Stimulated activated memory B cell treated with anti-CD40 and anti-IgM and Interleukin-4, amounts not matched to agents 10 μg/mL and 1 μg/mL and 100 μg/mL, for 72 hours (primary cell): Measurements from ENCODE around the gene SH3GL1.

Experiments used
- ATAC-seq: fragments of 150-1000 bp; cut with Tn5 transposase; 2 replicates; pipeline ENCODE4 v1.10.0; 2021
- H3K27ac Mint-ChIP-seq: one replicate; pipeline ENCODE4 v1.8.0; 2022; ENCODE audit warnings: mild to moderate bottlenecking, mixed read lengths
- H3K27me3 Mint-ChIP-seq: one replicate; pipeline ENCODE4 v1.8.0; 2022; ENCODE audit warnings: mixed read lengths
- H3K36me3 Mint-ChIP-seq: one replicate; pipeline ENCODE4 v1.8.0; 2022; ENCODE audit warnings: mixed read lengths
- H3K4me1 Mint-ChIP-seq: one replicate; pipeline ENCODE4 v1.8.0; 2022; ENCODE audit warnings: mixed read lengths
- H3K4me3 Mint-ChIP-seq: one replicate; pipeline ENCODE4 v1.8.0; 2022; ENCODE audit warnings: mild to moderate bottlenecking, moderate library complexity, mixed read lengths
- H3K9me3 Mint-ChIP-seq: one replicate; pipeline ENCODE4 v1.8.0; 2022; ENCODE audit warnings: mixed read lengths

The SH3GL1 gene

GRCh38 chr19:4368128-4368820 lies 32.1 kb downstream of the SH3GL1 start:
- H3K27me3 Mint-ChIP-seq, result no peaks in the 10 kb centered on the region
- peak overlapping the region; percentile 47 for H3K4me3 Mint-ChIP-seq
- no peaks in the 10 kb centered on the region for H3K9me3 Mint-ChIP-seq
- H3K4me1 Mint-ChIP-seq, result peaks cover 57% of the 10 kb centered on the region
- peak overlapping the region; percentile 96 for H3K27ac Mint-ChIP-seq
- peaks cover 19% of the 10 kb centered on the region for H3K36me3 Mint-ChIP-seq
- ATAC-seq, result peak; percentile 1

GRCh38 chr19:4367781-4368127 lies 32.6 kb downstream of the SH3GL1 start:
- Mint-ChIP-seq H3K27me3 (no peaks in the 10 kb centered on the region), H3K36me3 (peaks cover 22% of the 10 kb centered on the region), H3K27ac (peak overlapping the region; percentile 96), H3K4me3 (peak overlapping the region; percentile 13), H3K4me1 (peaks cover 53% of the 10 kb centered on the region), H3K9me3 (no peaks in the 10 kb centered on the region)
- peak; percentile 7 for ATAC-seq

GRCh38 chr19:4367336-4367723 lies 33.0 kb downstream of the SH3GL1 start:
- Mint-ChIP-seq H3K27me3 (no peaks in the 10 kb centered on the region), H3K36me3 (peaks cover 22% of the 10 kb centered on the region), H3K27ac (peak overlapping the region; percentile 96), H3K9me3 (no peaks in the 10 kb centered on the region), H3K4me1 (peaks cover 49% of the 10 kb centered on the region), H3K4me3 (no peak overlapping the region)
- no peak for ATAC-seq

GRCh38 chr19:4366666-4367335 lies 33.5 kb downstream of the SH3GL1 start:
- ATAC-seq, result no peak
- Mint-ChIP-seq H3K9me3 (no peaks in the 10 kb centered on the region), H3K27me3 (no peaks in the 10 kb centered on the region), H3K36me3 (peaks cover 27% of the 10 kb centered on the region), H3K4me3 (no peak overlapping the region), H3K4me1 (peaks cover 44% of the 10 kb centered on the region), H3K27ac (peak overlapping the region; percentile 23)

- Mint-ChIP-seq H3K9me3 (no peaks in the 10 kb centered on the region), H3K36me3 (peaks cover 25% of the 10 kb centered on the region), H3K27ac (peak overlapping the region; percentile 23), H3K4me1 (peaks cover 38% of the 10 kb centered on the region), H3K27me3 (no peaks in the 10 kb centered on the region), H3K4me3 (no peak overlapping the region)
- no peak for ATAC-seq
Observed at GRCh38 chr19:4365791-4366665, 34.3 kb downstream of the SH3GL1 start.

- Mint-ChIP-seq H3K27ac (peak overlapping the region; percentile 23), H3K9me3 (no peaks in the 10 kb centered on the region), H3K4me1 (peaks cover 38% of the 10 kb centered on the region), H3K36me3 (peaks cover 29% of the 10 kb centered on the region), H3K4me3 (no peak overlapping the region), H3K27me3 (no peaks in the 10 kb centered on the region)
- ATAC-seq, result no peak
Observed at GRCh38 chr19:4365341-4365740, 35.0 kb downstream of the SH3GL1 start.

GRCh38 chr19:4363571-4364304 lies 36.6 kb downstream of the SH3GL1 start:
- H3K36me3 Mint-ChIP-seq, result peaks cover 36% of the 10 kb centered on the region
- no peak overlapping the region for H3K4me3 Mint-ChIP-seq
- H3K27me3 Mint-ChIP-seq, result no peaks in the 10 kb centered on the region
- no peaks in the 10 kb centered on the region for H3K9me3 Mint-ChIP-seq
- no peak for ATAC-seq
- H3K27ac Mint-ChIP-seq, result peak overlapping the region; percentile 63
- peaks cover 25% of the 10 kb centered on the region for H3K4me1 Mint-ChIP-seq

- ATAC-seq, result peak; percentile 14
- H3K4me1 Mint-ChIP-seq, result peaks cover 18% of the 10 kb centered on the region
- peak overlapping the region; percentile 63 for H3K27ac Mint-ChIP-seq
- no peak overlapping the region for H3K4me3 Mint-ChIP-seq
- no peaks in the 10 kb centered on the region for H3K27me3 Mint-ChIP-seq
- no peaks in the 10 kb centered on the region for H3K9me3 Mint-ChIP-seq
- H3K36me3 Mint-ChIP-seq, result peaks cover 38% of the 10 kb centered on the region
Observed at GRCh38 chr19:4362831-4363545, 37.4 kb downstream of the SH3GL1 start.

GRCh38 chr19:4362101-4362828 lies 38.1 kb downstream of the SH3GL1 start:
- Mint-ChIP-seq H3K36me3 (peaks cover 38% of the 10 kb centered on the region), H3K27me3 (no peaks in the 10 kb centered on the region), H3K4me3 (peak overlapping the region; percentile 7), H3K27ac (no peak overlapping the region), H3K4me1 (peaks cover 11% of the 10 kb centered on the region), H3K9me3 (no peaks in the 10 kb centered on the region)
- ATAC-seq, result no peak

GRCh38 chr19:4361152-4362046 lies 38.9 kb downstream of the SH3GL1 start:
- no peaks in the 10 kb centered on the region for H3K9me3 Mint-ChIP-seq
- no peak overlapping the region for H3K4me3 Mint-ChIP-seq
- peaks cover 33% of the 10 kb centered on the region for H3K36me3 Mint-ChIP-seq
- H3K27me3 Mint-ChIP-seq, result no peaks in the 10 kb centered on the region
- no peak for ATAC-seq
- H3K27ac Mint-ChIP-seq, result no peak overlapping the region
- H3K4me1 Mint-ChIP-seq, result peaks cover 11% of the 10 kb centered on the region

GRCh38 chr19:4360641-4361151 lies 39.7 kb downstream of the SH3GL1 start:
- Mint-ChIP-seq H3K4me1 (peaks cover 11% of the 10 kb centered on the region), H3K36me3 (peaks cover 32% of the 10 kb centered on the region), H3K27ac (no peak overlapping the region), H3K9me3 (no peaks in the 10 kb centered on the region), H3K4me3 (no peak overlapping the region), H3K27me3 (no peaks in the 10 kb centered on the region)
- ATAC-seq, result no peak

GRCh38 chr19:4360081-4360569 lies 40.2 kb downstream of the SH3GL1 start:
- ATAC-seq, result no peak
- Mint-ChIP-seq H3K9me3 (no peaks in the 10 kb centered on the region), H3K36me3 (peaks cover 32% of the 10 kb centered on the region), H3K27ac (no peak overlapping the region), H3K4me1 (peaks cover 11% of the 10 kb centered on the region), H3K4me3 (no peak overlapping the region), H3K27me3 (no peaks in the 10 kb centered on the region)

- ATAC-seq, result no peak
- H3K27ac Mint-ChIP-seq, result no peak overlapping the region
Observed at GRCh38 chr19:4359627-4360000, 40.7 kb downstream of the SH3GL1 start.

More at GRCh38 chr19:4359627-4360000, 40.7 kb downstream of the SH3GL1 start:
- Mint-ChIP-seq H3K9me3 (no peaks in the 10 kb centered on the region), H3K4me1 (peaks cover 11% of the 10 kb centered on the region), H3K36me3 (peaks cover 33% of the 10 kb centered on the region), H3K27me3 (no peaks in the 10 kb centered on the region), H3K4me3 (no peak overlapping the region)
